WTC11 (cell line): ENCODE data around the gene IRX1. TPM values are rescaled to one million over a fixed set of nuclear protein-coding genes. Genes with fewer than 3 reads are reported as not detected.

Experiments used
- ATAC-seq: fragments of 200-7000 bp; cut with Tn5 transposase; 2 replicates; pipeline ENCODE4 v1.10.0; 2021; ENCODE audit warnings: mild to moderate bottlenecking, moderate library complexity
- CTCF ChIA-PET: fragments of 300-600 bp; sonication (Branson Sonifier 250); formaldehyde crosslinking; loops from one replicate; lab custom pipeline; 2021; ENCODE audit warnings: antibody characterized with exemption; lab: Charles Lee
- POLR2A ChIA-PET: fragments of 350-600 bp; sonication (Branson Sonifier 250); formaldehyde crosslinking; loops from one replicate; lab custom pipeline; 2021; ENCODE audit warnings: antibody characterized with exemption; lab: Charles Lee
- DNase-seq: peaks from one replicate; pipeline ENCODE4 v3.0.0; 2021; ENCODE audit warnings: low spot score
- H3K27ac Mint-ChIP-seq: 2 replicates; pipeline ENCODE4 v1.8.0; 2021; ENCODE audit warnings: mixed read lengths
- H3K27me3 Mint-ChIP-seq: 2 replicates; pipeline ENCODE4 v1.8.0; 2021; ENCODE audit warnings: low read depth, mild to moderate bottlenecking, moderate library complexity, mixed read lengths
- H3K36me3 Mint-ChIP-seq: 2 replicates; pipeline ENCODE4 v1.8.0; 2021; ENCODE audit warnings: mixed read lengths
- H3K4me1 Mint-ChIP-seq: 2 replicates; pipeline ENCODE4 v1.8.0; 2022; ENCODE audit warnings: mixed read lengths
- H3K4me3 Mint-ChIP-seq: 2 replicates; pipeline ENCODE4 v1.8.0; 2021; ENCODE audit warnings: mild to moderate bottlenecking, moderate library complexity, mixed read lengths
- H3K9me3 Mint-ChIP-seq: 2 replicates; pipeline ENCODE4 v1.8.0; 2021; ENCODE audit warnings: mixed read lengths
- ESRRA ChIP-seq: sonication (generic); formaldehyde crosslinking; IDR thresholded peaks from 2 replicates; pipeline ENCODE4 v1.8.1; 2022; ENCODE audit warnings: mild to moderate bottlenecking, missing genetic modification reagents, borderline replicate concordance
- FOXJ3 ChIP-seq: sonication (generic); formaldehyde crosslinking; IDR thresholded peaks from 2 replicates; pipeline ENCODE4 v1.9.0; 2021; ENCODE audit warnings: missing genetic modification reagents, mild to moderate bottlenecking, borderline replicate concordance
- GABPB1 ChIP-seq: sonication (generic); formaldehyde crosslinking; IDR thresholded peaks from 2 replicates; pipeline ENCODE4 v1.8.1; 2023; ENCODE audit warnings: mild to moderate bottlenecking, missing genetic modification reagents
- JUN ChIP-seq: sonication (generic); formaldehyde crosslinking; IDR thresholded peaks from 2 replicates; pipeline ENCODE4 v1.8.0; 2023; ENCODE audit warnings: mild to moderate bottlenecking, missing genetic modification reagents
- NFYB ChIP-seq: sonication (generic); formaldehyde crosslinking; conservative IDR thresholded peaks from 2 replicates; pipeline ENCODE4 v1.8.0; 2022; ENCODE audit warnings: low read depth, missing genetic modification reagents
- PRRX2 ChIP-seq: fragments of 250-450 bp; sonication (Bioruptor Pico); IDR thresholded peaks from 2 replicates; pipeline ENCODE4 v1.8.0; 2021; ENCODE audit warnings: mild to moderate bottlenecking
- RORB ChIP-seq: fragments of 250-450 bp; sonication (Bioruptor Pico); IDR thresholded peaks from 2 replicates; pipeline ENCODE4 v1.9.0; 2021; ENCODE audit warnings: mild to moderate bottlenecking
- SP1 ChIP-seq: sonication (generic); formaldehyde crosslinking; conservative IDR thresholded peaks from 2 replicates; pipeline ENCODE4 v1.8.1; 2022; ENCODE audit warnings: missing genetic modification reagents
- TEAD1 ChIP-seq: sonication (generic); formaldehyde crosslinking; IDR thresholded peaks from 2 replicates; pipeline ENCODE4 v1.8.0; 2022; ENCODE audit warnings: mild to moderate bottlenecking, missing genetic modification reagents
- ZBTB21 ChIP-seq: sonication (generic); formaldehyde crosslinking; IDR thresholded peaks from 2 replicates; pipeline ENCODE4 v1.8.1; 2023; ENCODE audit warnings: mild to moderate bottlenecking, missing genetic modification reagents, borderline replicate concordance
- ZNF121 ChIP-seq: sonication (generic); formaldehyde crosslinking; IDR thresholded peaks from 2 replicates; pipeline ENCODE4 v1.8.0; 2023; ENCODE audit warnings: missing genetic modification reagents
- ZNF219 ChIP-seq: sonication (generic); formaldehyde crosslinking; IDR thresholded peaks from 2 replicates; pipeline ENCODE4 v1.8.0; 2023; ENCODE audit warnings: missing genetic modification reagents, mild to moderate bottlenecking, borderline replicate concordance
- ZNF396 ChIP-seq: fragments of 250-450 bp; sonication (Bioruptor Pico); IDR thresholded peaks from 2 replicates; pipeline ENCODE4 v1.8.0; 2021; ENCODE audit warnings: mild to moderate bottlenecking, moderate library complexity, borderline replicate concordance
- total RNA-seq: library from RNA; stranded (reverse); gene quantifications from 3 replicates; pipeline ENCODE4 v1.2.3, GENCODE V29; 2021
- TF ChIP-seq, protein P1 (sequence below): sonication (generic); formaldehyde crosslinking; conservative IDR thresholded peaks from 2 replicates; pipeline ENCODE4 v1.8.1; 2022; ENCODE audit warnings: mild to moderate bottlenecking, missing genetic modification reagents
- TF ChIP-seq, protein P2 (sequence below): sonication (generic); formaldehyde crosslinking; IDR thresholded peaks from 2 replicates; pipeline ENCODE4 v1.8.1; 2023; ENCODE audit warnings: mild to moderate bottlenecking, missing genetic modification reagents, borderline replicate concordance
- TF ChIP-seq, protein P3 (sequence below): sonication (generic); formaldehyde crosslinking; IDR thresholded peaks from 2 replicates; pipeline ENCODE4 v1.8.0; 2023; ENCODE audit warnings: mild to moderate bottlenecking, missing genetic modification reagents
- TF ChIP-seq, protein P4 (sequence below): sonication (generic); formaldehyde crosslinking; IDR thresholded peaks from 2 replicates; pipeline ENCODE4 v1.8.1; 2022; ENCODE audit warnings: mild to moderate bottlenecking, missing genetic modification reagents, moderate library complexity, borderline replicate concordance
- TF ChIP-seq, protein P5 (sequence below): sonication (generic); formaldehyde crosslinking; IDR thresholded peaks from 2 replicates; pipeline ENCODE4 v1.8.1; 2023; ENCODE audit warnings: mild to moderate bottlenecking, missing genetic modification reagents
- TF ChIP-seq, protein P6 (sequence below): sonication (generic); formaldehyde crosslinking; IDR thresholded peaks from 2 replicates; pipeline ENCODE4 v1.8.1; 2023; ENCODE audit warnings: mild to moderate bottlenecking, moderate library complexity, missing genetic modification reagents

IRX1 gene
- total RNA-seq, 1 experiment from 2014 or later: 21.0 TPM

- ChIA-PET POLR2A (no interaction called here), CTCF (no interaction called here)
- no peak for DNase-seq
- Mint-ChIP-seq H3K4me1 (peaks cover 56% of the 10 kb centered on the region), H3K27ac (no peak overlapping the region), H3K4me3 (peak overlapping the region; percentile 79), H3K9me3 (no peaks in the 10 kb centered on the region), H3K27me3 (peaks cover 90% of the 10 kb centered on the region), H3K36me3 (no peaks in the 10 kb centered on the region; the same call in 1 of the 2 replicates)
- no peak for ATAC-seq
- TF ChIP-seq, protein P1, sequence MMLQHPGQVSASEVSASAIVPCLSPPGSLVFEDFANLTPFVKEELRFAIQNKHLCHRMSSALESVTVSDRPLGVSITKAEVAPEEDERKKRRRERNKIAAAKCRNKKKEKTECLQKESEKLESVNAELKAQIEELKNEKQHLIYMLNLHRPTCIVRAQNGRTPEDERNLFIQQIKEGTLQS (CRISPR knock-in tag): no peak
- TF ChIP-seq, protein P2, sequence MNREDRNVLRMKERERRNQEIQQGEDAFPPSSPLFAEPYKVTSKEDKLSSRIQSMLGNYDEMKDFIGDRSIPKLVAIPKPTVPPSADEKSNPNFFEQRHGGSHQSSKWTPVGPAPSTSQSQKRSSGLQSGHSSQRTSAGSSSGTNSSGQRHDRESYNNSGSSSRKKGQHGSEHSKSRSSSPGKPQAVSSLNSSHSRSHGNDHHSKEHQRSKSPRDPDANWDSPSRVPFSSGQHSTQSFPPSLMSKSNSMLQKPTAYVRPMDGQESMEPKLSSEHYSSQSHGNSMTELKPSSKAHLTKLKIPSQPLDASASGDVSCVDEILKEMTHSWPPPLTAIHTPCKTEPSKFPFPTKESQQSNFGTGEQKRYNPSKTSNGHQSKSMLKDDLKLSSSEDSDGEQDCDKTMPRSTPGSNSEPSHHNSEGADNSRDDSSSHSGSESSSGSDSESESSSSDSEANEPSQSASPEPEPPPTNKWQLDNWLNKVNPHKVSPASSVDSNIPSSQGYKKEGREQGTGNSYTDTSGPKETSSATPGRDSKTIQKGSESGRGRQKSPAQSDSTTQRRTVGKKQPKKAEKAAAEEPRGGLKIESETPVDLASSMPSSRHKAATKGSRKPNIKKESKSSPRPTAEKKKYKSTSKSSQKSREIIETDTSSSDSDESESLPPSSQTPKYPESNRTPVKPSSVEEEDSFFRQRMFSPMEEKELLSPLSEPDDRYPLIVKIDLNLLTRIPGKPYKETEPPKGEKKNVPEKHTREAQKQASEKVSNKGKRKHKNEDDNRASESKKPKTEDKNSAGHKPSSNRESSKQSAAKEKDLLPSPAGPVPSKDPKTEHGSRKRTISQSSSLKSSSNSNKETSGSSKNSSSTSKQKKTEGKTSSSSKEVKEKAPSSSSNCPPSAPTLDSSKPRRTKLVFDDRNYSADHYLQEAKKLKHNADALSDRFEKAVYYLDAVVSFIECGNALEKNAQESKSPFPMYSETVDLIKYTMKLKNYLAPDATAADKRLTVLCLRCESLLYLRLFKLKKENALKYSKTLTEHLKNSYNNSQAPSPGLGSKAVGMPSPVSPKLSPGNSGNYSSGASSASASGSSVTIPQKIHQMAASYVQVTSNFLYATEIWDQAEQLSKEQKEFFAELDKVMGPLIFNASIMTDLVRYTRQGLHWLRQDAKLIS (CRISPR knock-in tag): no peak
- TF ChIP-seq PRRX2 (no peak), FOXJ3 (no peak)
- TF ChIP-seq, all 79 proteins: peak for 0
Observed at GRCh38 chr5:3596857-3597166, 1.2 kb downstream of the IRX1 start.

- POLR2A ChIA-PET: no interaction called here
- Mint-ChIP-seq H3K36me3 (no peaks in the 10 kb centered on the region; the same call in 1 of the 2 replicates), H3K4me1 (peaks cover 55% of the 10 kb centered on the region), H3K4me3 (peak overlapping the region; percentile 79), H3K27ac (peak overlapping the region; percentile 45; the same call in 1 of the 2 replicates), H3K27me3 (peaks cover 90% of the 10 kb centered on the region), H3K9me3 (no peaks in the 10 kb centered on the region)
- TF ChIP-seq ZNF121 (no peak), NFYB (CRISPR knock-in tag) (no peak), ZBTB21 (CRISPR knock-in tag) (no peak), ZNF219 (CRISPR knock-in tag) (no peak), ESRRA (CRISPR knock-in tag) (no peak), RORB (CRISPR knock-in tag) (no peak), GABPB1 (CRISPR knock-in tag) (no peak), ZNF396 (CRISPR knock-in tag) (no peak), JUN (CRISPR knock-in tag) (no peak), SP1 (CRISPR knock-in tag) (no peak), TEAD1 (CRISPR knock-in tag) (no peak)
- TF ChIP-seq, protein P3, sequence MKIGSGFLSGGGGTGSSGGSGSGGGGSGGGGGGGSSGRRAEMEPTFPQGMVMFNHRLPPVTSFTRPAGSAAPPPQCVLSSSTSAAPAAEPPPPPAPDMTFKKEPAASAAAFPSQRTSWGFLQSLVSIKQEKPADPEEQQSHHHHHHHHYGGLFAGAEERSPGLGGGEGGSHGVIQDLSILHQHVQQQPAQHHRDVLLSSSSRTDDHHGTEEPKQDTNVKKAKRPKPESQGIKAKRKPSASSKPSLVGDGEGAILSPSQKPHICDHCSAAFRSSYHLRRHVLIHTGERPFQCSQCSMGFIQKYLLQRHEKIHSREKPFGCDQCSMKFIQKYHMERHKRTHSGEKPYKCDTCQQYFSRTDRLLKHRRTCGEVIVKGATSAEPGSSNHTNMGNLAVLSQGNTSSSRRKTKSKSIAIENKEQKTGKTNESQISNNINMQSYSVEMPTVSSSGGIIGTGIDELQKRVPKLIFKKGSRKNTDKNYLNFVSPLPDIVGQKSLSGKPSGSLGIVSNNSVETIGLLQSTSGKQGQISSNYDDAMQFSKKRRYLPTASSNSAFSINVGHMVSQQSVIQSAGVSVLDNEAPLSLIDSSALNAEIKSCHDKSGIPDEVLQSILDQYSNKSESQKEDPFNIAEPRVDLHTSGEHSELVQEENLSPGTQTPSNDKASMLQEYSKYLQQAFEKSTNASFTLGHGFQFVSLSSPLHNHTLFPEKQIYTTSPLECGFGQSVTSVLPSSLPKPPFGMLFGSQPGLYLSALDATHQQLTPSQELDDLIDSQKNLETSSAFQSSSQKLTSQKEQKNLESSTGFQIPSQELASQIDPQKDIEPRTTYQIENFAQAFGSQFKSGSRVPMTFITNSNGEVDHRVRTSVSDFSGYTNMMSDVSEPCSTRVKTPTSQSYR (CRISPR knock-in tag): no peak
- TF ChIP-seq, protein P4, sequence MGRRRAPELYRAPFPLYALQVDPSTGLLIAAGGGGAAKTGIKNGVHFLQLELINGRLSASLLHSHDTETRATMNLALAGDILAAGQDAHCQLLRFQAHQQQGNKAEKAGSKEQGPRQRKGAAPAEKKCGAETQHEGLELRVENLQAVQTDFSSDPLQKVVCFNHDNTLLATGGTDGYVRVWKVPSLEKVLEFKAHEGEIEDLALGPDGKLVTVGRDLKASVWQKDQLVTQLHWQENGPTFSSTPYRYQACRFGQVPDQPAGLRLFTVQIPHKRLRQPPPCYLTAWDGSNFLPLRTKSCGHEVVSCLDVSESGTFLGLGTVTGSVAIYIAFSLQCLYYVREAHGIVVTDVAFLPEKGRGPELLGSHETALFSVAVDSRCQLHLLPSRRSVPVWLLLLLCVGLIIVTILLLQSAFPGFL: no peak
- TF ChIP-seq, protein P5, sequence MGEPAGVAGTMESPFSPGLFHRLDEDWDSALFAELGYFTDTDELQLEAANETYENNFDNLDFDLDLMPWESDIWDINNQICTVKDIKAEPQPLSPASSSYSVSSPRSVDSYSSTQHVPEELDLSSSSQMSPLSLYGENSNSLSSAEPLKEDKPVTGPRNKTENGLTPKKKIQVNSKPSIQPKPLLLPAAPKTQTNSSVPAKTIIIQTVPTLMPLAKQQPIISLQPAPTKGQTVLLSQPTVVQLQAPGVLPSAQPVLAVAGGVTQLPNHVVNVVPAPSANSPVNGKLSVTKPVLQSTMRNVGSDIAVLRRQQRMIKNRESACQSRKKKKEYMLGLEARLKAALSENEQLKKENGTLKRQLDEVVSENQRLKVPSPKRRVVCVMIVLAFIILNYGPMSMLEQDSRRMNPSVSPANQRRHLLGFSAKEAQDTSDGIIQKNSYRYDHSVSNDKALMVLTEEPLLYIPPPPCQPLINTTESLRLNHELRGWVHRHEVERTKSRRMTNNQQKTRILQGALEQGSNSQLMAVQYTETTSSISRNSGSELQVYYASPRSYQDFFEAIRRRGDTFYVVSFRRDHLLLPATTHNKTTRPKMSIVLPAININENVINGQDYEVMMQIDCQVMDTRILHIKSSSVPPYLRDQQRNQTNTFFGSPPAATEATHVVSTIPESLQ (CRISPR knock-in tag): no peak
- TF ChIP-seq, protein P6, sequence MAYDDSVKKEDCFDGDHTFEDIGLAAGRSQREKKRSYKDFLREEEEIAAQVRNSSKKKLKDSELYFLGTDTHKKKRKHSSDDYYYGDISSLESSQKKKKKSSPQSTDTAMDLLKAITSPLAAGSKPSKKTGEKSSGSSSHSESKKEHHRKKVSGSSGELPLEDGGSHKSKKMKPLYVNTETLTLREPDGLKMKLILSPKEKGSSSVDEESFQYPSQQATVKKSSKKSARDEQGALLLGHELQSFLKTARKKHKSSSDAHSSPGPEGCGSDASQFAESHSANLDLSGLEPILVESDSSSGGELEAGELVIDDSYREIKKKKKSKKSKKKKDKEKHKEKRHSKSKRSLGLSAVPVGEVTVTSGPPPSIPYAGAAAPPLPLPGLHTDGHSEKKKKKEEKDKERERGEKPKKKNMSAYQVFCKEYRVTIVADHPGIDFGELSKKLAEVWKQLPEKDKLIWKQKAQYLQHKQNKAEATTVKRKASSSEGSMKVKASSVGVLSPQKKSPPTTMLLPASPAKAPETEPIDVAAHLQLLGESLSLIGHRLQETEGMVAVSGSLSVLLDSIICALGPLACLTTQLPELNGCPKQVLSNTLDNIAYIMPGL (CRISPR knock-in tag): no peak
- TF ChIP-seq, protein P1 (CRISPR knock-in tag): no peak
- CTCF ChIA-PET: interaction anchor here (1.3 kb wide), 1 partner anchor 698 kb away, joined by 5 read pairs; no protein-coding TSS in a partner anchor
- DNase-seq (no peak), ATAC-seq (no peak)
Observed at GRCh38 chr5:3597167-3598007, 1.8 kb downstream of the IRX1 start.
